Uterus (tissue), 2 donors: ENCODE data around the gene APPL1.

Experiments
- CTCF ChIP-seq, 4 experiments: fragments of 200-600 bp in 2 of 4; fragments of 450-650 bp in 2 of 4; sonication (generic) in 2 of 4; IDR thresholded peaks; one replicate each; pipeline ENCODE4 v1.5.1; 2016 to 2019; ENCODE audit warnings: antibody characterized with exemption in 4 of 4, mild to moderate bottlenecking in 2 of 4, moderate library complexity in 1 of 4
- POLR2A ChIP-seq, 2 donors: fragments of 450-650 bp; IDR thresholded peaks; one replicate each; pipeline ENCODE4 v1.6.1; 2016; ENCODE audit warnings: antibody characterized with exemption in 2 of 2, mild to moderate bottlenecking in 1 of 2, moderate library complexity in 1 of 2

GRCh38 chr3:57244946-57245345 is 17.4 kb downstream of the APPL1 start:
- no peak for TF ChIP-seq CTCF (IDR thresholded peaks at IDR 0.05)
- TF ChIP-seq POLR2A (IDR thresholded peaks at IDR 0.05), result no peak
